ENCODE measurements around the gene HEPACAM. TPM values are rescaled to one million over a fixed set of nuclear protein-coding genes. Genes with fewer than 3 reads are reported as not detected.

Gene HEPACAM
- total RNA-seq, 1 experiment from 2014 or later: not detected

- H3K4me1 Mint-ChIP-seq: peaks cover 0 to 8% of the 10 kb centered on the region in 2 experiments; a peak in 1 of 4 replicates
- H3K36me3 Mint-ChIP-seq (ENCODE audit: insufficient read depth in 1 of 3, low read depth in 3 of 3): no peaks in the 10 kb centered on the region
- H4K8ac ChIP-seq (replicated peaks; ENCODE audit: insufficient read length, low read depth, low read length): no peak overlapping the region
- H3K14ac ChIP-seq (ENCODE audit: insufficient read depth, low read length): no peak overlapping the region
- no peaks in the 10 kb centered on the region for H3K4me1 ChIP-seq (ENCODE audit: insufficient read depth, low read length)
- H3K27me3 Mint-ChIP-seq (ENCODE audit: low read depth): peaks cover 31% of the 10 kb centered on the region
- no peak overlapping the region for H3K56ac ChIP-seq (ENCODE audit: insufficient read length, low read depth, low read length)
- no peaks in the 10 kb centered on the region for H3K9me3 ChIP-seq (ENCODE audit: control insufficient read depth, low read depth, low read length)
- no peak overlapping the region for H3K4me2 ChIP-seq (ENCODE audit: insufficient read depth, insufficient read length, low read length)
- DNase-seq: no peak
- H2BK120ac ChIP-seq (ENCODE audit: low read depth, low read length, poor library complexity, severe bottlenecking): no peak overlapping the region
- no peak overlapping the region for H2AFZ ChIP-seq (ENCODE audit: low read length)
- H2BK20ac ChIP-seq (ENCODE audit: low read depth, low read length, poor library complexity, severe bottlenecking): no peak overlapping the region
- no peak overlapping the region for H4K91ac ChIP-seq (ENCODE audit: insufficient read length, low read depth, low read length)
- H3K79me1 ChIP-seq (ENCODE audit: insufficient read depth, low read depth, low read length, poor library complexity, severe bottlenecking): no peaks in the 10 kb centered on the region
- no peaks in the 10 kb centered on the region for H3K27me3 ChIP-seq (ENCODE audit: insufficient read depth, low read length)
- H3K4ac ChIP-seq (ENCODE audit: low read depth, low read length): no peak overlapping the region
- H3K9me3 Mint-ChIP-seq: peaks cover 0 to 6% of the 10 kb centered on the region in 2 experiments; a peak in 2 of 5 replicates
- H4K5ac ChIP-seq (ENCODE audit: insufficient read length, low read depth, low read length): no peak overlapping the region
- H3K4me3 Mint-ChIP-seq: no peak overlapping the region
- no peaks in the 10 kb centered on the region for H3K23me2 ChIP-seq (ENCODE audit: insufficient read length, low read depth, low read length, poor library complexity, severe bottlenecking)
- no peaks in the 10 kb centered on the region for H4K20me1 ChIP-seq (ENCODE audit: control insufficient read depth, insufficient read depth, insufficient read length)
- no peak overlapping the region for H3K27ac Mint-ChIP-seq
- no CpG with 5 or more reads among the region's 1 CpG for WGBS (ENCODE audit: extremely low coverage, insufficient read length, low lambda C conversion rate)
- no peak overlapping the region for H2BK12ac ChIP-seq (ENCODE audit: insufficient read length, low read depth, low read length)
- H2BK15ac ChIP-seq (ENCODE audit: low read depth, low read length): no peak overlapping the region
- H3K79me2 ChIP-seq (ENCODE audit: insufficient read depth, low read length): no peaks in the 10 kb centered on the region
- no peak overlapping the region for H3K27ac ChIP-seq (ENCODE audit: insufficient read length, low read depth, low read length)
- no peak overlapping the region for H2BK5ac ChIP-seq (ENCODE audit: insufficient read length, low read length)
- H3K9ac ChIP-seq (ENCODE audit: extremely low read depth, insufficient read length, low read length): no peak overlapping the region
- no peak for TF ChIP-seq CTCF (conservative IDR thresholded peaks at IDR 0.05)
- H3K23ac ChIP-seq (ENCODE audit: insufficient read length, low read depth, low read length): no peak overlapping the region
- no peak overlapping the region for H3K18ac ChIP-seq (ENCODE audit: insufficient read length, low read depth, low read length)
- H3T11ph ChIP-seq (ENCODE audit: low read length): no peak overlapping the region
- no peak overlapping the region for H2AK5ac ChIP-seq (ENCODE audit: insufficient read length, low read length)
Measured at GRCh38 chr11:124943741-124944140, 7.9 kb upstream of the HEPACAM start.

Data from H9 (cell line).